HL-60/S4 treated with retinoic acid at 250 ng/mL for 4 days and 3 days (cell line): ENCODE measurements around the gene NEMF.
"Not testable (repeated sequence)": the region's sequence is repeated elsewhere in the genome, so short reads cannot be mapped to it uniquely, and the experiment has no call there.

Experiments used
- in situ Hi-C: fragments of 300-500 bp; cut with MboI; formaldehyde crosslinking; loops from 2 replicates; pipeline ENCODE4 v1.7.0; 2022; ENCODE audit warnings: low sequenced_read_pairs

NEMF gene, protein sequence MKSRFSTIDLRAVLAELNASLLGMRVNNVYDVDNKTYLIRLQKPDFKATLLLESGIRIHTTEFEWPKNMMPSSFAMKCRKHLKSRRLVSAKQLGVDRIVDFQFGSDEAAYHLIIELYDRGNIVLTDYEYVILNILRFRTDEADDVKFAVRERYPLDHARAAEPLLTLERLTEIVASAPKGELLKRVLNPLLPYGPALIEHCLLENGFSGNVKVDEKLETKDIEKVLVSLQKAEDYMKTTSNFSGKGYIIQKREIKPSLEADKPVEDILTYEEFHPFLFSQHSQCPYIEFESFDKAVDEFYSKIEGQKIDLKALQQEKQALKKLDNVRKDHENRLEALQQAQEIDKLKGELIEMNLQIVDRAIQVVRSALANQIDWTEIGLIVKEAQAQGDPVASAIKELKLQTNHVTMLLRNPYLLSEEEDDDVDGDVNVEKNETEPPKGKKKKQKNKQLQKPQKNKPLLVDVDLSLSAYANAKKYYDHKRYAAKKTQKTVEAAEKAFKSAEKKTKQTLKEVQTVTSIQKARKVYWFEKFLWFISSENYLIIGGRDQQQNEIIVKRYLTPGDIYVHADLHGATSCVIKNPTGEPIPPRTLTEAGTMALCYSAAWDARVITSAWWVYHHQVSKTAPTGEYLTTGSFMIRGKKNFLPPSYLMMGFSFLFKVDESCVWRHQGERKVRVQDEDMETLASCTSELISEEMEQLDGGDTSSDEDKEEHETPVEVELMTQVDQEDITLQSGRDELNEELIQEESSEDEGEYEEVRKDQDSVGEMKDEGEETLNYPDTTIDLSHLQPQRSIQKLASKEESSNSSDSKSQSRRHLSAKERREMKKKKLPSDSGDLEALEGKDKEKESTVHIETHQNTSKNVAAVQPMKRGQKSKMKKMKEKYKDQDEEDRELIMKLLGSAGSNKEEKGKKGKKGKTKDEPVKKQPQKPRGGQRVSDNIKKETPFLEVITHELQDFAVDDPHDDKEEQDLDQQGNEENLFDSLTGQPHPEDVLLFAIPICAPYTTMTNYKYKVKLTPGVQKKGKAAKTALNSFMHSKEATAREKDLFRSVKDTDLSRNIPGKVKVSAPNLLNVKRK

DNA sequence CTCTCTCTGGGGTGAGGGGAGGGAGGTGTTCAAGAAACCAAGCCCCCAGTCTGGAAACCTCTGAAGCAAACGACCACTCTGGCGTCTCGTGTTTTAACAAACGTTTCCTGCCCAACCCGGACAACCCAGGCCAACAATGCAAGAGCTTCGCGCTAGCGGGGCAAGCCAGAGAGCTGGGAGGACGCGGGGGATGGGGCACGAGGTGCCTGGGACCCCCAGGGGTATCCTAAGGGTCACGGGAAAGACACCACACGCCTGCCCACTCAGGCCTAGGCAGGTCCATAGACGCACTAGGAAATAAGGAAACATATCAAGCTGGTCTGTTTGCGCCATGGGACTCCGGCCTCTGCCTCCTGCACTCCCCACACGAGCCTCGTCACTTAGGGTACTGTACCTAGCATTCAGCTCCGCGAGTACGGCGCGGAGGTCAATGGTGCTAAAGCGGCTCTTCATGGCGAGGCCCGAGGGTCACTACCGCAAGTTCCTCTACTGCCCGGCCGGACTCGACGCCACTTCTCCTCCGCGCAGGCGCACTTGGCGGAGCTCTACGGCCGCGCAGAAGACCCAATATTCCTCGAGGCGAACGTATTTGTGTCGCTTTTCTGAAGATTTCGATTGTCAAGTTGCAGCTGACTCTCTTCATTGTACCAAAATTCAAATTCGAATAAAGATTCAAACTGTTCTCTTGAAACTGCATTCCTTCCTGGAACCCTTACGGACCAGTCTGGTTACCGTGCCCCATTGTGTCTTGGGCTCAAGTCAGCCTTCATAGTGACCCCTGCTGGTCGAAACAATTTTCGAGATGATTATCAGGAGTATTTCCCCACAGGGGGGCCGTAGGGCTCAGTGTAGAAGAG, at the start of gene NEMF:
TSS of gene NEMF (minus strand) at position 488 of the 857 bp plus-strand sequence. CDS start at position 453, 35 bp downstream.
- in situ Hi-C loops, result loop anchor here (25.0 kb wide), 1 partner anchor 685 kb away; the partner anchor contains the start of gene MAP4K5

DNA sequence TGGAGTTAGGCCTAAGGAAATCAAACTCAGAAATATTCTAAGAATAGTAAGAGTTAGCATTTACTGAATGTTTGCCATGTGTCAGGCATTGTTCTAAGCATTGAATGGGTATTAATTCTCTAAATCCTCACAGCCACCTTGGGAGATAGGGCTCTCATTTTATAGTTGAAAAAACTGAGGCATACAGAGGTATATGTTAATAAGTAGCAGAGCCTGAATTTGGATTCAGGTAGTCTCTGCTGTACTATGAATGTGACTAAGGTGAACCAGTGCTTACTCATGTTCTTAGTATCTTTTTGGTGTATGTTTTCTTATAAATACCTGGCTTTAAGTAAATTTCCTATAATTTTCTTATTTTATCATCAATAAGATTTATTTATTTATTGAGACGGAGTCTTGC, 48.4 kb upstream of the NEMF start:
- in situ Hi-C loops, result no loop called here

DNA sequence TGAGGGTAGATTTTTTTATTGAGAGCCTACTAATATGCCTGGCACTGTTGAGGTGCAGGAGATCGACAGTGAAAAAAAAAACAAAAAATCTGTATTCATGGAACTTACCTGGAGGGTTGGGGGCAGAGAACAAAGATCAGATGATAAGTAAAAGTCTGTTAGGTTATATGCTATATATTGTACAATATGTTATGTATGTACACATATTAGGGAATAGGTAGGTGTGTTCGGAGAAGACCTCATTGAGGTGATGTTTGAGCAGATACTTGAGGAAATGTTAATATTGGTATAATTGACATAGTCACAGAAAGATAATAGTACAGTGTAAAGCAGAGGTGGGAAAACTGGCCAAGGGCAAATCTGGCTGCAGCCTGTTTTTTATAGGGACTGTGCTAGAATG, 45.9 kb upstream of the NEMF start:
- in situ Hi-C loops, result no loop called here

DNA sequence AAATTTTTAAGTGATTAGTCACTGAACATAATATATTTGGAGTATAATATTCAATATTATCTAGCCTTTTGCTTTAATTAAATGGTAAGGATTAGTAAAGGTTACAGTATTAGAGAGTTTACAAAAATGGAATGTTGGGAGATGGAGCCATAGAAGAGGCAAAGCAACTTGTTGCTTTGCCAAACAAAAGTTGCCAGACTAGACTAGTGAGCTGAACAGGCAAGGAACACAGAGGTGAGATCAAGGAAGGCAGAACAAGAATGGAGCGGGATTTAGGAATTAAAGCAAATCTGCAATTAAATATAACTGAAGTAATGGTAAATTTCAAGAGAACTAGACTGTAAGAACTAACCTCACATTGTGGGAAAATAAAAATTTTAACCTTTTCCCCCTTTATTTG, 45.4 kb upstream of the NEMF start:
- in situ Hi-C loops, result no loop called here

DNA sequence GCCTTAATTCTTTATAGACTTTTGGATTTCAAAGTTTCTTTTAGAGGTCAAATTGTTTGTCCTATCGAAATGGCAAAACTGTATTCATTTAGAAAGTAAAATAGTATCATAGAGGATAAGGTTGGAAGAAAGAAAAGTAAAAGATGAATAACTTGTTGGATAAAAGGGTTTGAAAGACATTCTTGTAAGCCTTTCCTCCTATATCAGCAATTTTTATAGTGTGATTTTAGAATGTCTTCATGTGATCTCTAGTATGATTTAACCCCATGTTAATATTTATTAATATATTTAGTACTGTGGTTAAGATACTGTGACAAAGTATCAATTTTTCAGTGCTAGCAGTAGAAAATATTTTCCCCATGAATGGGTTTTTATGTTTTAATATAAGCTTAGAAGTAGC, 44.8 kb upstream of the NEMF start:
- in situ Hi-C loops, result no loop called here

DNA sequence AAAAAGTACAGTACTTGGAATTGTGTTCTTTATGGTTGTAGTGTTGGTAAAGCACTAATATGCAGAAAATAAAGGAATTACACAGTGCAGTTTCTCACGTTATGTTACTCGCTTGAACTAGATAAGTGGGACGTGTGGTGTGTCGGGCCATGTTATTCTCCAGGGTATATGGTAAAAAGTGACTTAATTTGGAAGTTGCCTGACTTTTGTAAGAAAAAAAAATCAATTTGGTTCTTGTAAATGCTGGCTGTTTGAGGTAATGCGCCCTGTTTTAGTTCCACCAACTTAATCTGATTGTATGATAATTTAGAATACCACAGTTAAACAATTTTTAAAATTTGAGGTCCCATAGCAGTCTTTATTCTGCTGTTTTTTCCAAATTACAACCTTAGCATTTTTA, 44.4 kb upstream of the NEMF start:
- in situ Hi-C loops, result no loop called here

DNA sequence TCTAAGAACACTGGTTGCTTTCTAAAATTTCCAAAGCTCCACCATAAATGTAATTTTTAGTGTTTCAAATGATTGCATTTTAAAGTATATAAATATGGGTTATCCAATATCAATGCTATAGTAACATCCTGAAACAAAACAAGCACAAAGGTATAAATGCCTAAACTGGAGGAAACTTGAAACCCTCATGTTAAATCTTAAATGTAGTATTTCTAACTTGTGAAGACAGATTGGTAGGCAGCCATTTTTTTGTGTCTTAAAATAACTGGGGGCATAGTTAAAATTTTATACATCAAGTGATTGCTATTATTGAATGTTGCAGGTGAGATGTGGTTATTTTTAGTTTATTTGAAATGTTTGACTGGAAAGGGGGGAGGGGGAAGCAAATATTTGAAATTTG, 43.7 kb upstream of the NEMF start:
- in situ Hi-C loops, result not testable (repeated sequence)

DNA sequence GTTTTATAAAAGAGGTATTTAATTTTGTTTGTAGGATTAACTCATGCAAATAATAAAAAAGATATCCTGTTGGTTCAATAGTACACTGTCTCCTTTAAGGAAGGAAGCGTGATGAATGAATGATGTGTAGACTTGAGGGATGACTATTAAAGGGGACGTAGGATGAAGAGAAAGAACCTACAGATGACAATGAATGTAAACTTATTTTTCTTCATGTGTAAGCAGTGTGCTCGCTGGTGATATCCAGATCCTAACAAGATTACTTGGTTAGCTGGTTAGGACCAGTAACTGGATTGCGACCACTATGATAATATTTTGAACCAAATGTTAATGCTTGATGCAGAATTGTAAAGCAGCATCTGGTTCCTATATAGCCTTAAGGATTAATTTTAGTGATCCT, 42.9 kb upstream of the NEMF start:
- in situ Hi-C loops, result no loop called here

DNA sequence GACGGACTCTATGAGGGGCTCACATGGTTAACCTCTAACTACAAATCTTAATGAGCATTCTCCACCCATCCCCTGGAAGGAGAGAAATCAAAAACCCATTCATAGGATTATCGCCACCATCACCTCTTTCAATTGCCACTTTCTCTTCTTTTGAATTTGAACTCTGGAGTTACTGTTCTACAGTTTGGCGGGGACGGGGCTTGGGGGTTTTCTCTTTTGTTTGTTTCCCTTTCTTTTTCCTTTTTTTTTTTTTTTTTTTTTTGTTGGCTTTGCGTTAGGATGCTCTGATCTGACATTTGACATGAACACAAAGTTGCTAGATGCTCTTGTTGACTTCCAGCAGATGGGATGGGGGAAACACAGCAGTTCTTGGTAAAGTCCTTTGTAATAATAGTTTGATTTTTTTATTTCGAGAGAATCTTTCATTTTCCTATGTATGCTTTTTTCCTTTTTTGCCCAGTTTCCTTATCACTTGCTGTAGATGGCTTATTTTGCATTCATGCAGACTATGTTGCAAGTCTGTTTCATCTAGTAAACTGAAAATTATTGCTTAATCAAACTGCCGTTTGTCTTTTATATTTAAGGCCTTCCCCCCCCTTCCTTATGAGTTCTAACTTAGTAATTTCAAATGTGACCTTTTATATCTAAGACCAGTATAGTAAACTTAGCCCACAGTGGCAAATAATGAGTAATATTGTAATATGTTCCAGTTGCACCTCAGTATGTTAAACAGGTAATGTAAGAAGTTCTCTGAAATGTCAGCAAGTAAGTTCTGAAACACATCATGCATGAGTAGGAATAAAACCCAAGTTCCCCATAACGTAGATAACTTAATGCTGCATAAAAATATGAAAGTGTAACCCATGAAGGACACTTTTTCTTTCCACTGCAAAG, 41.9 kb upstream of the NEMF start:
- in situ Hi-C loops, result not testable (repeated sequence)

DNA sequence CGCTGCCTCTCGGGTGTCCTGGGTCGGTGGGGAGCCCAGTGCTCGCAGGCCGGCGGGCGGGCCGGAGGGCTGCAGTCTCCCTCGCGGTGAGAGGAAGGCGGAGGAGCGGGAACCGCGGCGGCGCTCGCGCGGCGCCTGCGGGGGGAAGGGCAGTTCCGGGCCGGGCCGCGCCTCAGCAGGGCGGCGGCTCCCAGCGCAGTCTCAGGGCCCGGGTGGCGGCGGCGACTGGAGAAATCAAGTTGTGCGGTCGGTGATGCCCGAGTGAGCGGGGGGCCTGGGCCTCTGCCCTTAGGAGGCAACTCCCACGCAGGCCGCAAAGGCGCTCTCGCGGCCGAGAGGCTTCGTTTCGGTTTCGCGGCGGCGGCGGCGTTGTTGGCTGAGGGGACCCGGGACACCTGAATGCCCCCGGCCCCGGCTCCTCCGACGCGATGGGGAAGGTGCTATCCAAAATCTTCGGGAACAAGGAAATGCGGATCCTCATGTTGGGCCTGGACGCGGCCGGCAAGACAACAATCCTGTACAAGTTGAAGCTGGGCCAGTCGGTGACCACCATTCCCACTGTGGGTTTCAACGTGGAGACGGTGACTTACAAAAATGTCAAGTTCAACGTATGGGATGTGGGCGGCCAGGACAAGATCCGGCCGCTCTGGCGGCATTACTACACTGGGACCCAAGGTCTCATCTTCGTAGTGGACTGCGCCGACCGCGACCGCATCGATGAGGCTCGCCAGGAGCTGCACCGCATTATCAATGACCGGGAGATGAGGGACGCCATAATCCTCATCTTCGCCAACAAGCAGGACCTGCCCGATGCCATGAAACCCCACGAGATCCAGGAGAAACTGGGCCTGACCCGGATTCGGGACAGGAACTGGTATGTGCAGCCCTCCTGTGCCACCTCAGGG, 41.0 kb upstream of the NEMF start:
- in situ Hi-C loops, result no loop called here

DNA sequence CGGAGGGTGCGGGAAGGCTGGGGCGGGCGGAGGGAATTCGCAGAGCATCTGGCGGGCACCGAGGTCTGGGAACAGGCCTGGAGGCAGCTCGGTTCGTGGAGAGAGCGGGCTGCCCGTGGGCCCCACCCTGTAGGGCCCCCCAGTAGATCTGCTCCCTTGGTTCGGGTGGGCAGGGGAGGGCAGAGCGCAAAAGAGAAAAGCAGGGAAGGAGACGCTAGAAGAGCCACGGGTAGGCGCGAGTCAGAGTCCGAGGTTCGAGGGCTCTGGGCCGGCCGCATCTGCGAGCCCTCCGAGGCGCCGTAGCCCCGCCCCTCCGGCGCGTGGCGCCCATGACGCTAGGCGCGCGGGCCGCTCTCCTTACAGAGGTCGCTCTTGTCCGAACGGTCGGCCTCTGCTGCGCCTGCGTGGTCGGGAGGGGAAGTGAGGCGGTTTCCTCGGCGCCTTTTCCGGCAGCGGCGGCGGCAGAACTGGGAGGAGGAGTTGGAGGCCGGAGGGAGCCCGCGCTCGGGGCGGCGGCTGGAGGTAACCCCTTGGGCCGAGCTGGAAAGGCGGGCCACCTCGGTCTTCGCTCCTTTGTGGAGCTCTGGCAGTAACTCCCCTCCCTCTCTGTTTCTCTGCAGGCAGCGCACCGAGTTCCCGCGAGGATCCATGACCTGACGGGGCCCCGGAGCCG, 40.2 kb upstream of the NEMF start, which contains the start of gene ARF6:
TSS of gene ARF6 (plus strand) at position 447 of the 673 bp plus-strand sequence. CDS start 655 bp downstream, outside the sequence.
- in situ Hi-C loops, result no loop called here

DNA sequence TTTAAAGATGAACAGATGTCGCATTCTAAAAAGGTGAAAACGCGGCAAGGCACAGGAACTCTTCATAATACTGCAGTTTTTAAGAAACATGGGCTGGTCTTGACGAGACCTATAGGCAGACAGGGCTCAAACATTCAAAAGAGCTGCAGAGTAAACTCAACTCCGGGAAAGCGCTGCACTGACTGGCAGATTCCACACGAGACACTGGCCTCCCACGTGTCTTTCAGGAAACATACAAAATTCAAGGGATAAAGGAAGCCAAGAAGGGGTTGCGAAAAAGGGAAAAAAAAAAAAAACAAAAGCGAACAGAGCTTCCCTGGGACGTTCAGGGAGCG, 39.7 kb upstream of the NEMF start:
- in situ Hi-C loops, result no loop called here

DNA sequence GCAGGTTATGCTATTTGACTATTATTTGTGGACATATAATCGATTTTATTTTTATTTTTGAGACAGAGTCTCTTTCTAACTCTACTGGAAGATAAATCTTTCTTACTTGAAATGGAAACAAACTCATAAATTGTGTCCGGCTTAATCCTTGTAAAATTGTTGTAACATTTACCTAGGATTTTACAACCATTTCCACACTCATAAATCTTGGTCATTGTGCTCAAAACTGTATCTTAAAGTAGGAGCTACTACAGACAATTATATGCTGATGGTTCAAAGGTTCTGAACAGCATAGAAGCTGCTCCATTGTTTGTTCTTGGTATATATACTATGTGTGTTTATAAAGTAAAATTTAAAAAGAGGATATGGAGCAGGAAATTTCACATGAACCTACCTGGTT, 35.7 kb upstream of the NEMF start:
- in situ Hi-C loops, result loop anchor here (10.0 kb wide), 1 partner anchor 207 kb away; no protein-coding TSS in a partner anchor

DNA sequence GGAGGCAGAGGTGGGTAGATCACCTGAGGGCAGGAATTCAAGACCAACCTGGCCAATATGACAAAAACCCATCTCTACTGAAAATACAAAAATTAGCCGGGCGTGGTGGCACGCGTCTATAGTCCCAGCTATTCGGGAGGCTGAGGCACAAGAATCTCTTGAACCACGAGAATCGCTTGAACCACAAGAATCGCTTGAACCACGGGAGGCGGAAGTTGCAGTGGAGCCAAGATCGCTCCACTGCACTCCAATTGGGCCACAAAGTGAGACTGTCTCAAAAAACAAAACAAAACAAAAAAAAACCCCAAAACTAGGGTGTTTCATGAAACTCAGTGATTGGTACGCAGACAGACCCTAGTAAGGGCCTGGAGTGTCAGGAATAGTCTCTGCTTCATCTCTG, 33.9 kb upstream of the NEMF start:
- in situ Hi-C loops, result loop anchor here (10.0 kb wide), 1 partner anchor 208 kb away; no protein-coding TSS in a partner anchor

DNA sequence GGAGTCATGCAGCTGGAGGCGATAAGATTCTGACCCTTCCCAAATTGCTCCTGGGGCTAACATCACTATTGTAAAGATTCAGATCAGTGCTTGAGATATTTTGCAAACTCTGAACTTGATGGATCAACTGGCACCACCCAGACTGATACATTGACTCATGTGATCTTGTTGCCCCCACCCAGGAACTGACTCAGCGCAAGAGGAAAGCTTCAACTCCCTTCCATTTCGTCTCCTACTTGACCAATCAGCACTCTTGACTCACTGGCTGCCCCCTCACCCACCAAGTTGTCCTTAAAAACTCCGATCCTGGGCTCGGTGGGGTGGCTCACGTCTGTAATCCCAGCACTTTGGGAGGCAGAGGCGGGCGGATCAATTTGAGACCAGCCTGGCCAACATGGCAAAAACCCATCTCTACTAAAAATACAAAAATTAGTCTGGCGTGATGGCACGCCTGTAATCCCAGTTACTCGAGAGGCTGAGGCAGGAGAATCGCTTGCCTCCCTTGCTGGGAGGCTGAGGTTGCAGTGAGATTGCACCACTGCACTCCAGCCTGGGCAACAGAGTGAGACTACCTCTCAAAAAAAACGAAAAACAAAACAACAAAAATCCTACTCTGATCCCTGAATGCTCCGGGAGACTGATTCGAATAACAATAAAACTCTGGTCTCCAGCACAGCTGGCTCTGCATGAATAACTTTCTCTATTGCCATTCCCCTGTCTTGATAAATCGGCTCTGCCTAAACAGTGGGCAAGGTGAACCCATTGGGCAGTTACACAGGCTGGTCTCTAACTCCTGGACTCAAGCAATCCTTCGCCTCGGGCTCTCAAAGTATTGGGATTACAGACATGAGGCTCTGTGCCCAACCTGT, 30.5 kb upstream of the NEMF start:
- in situ Hi-C loops, result loop anchor here (10.0 kb wide), 1 partner anchor 212 kb away; no protein-coding TSS in a partner anchor

DNA sequence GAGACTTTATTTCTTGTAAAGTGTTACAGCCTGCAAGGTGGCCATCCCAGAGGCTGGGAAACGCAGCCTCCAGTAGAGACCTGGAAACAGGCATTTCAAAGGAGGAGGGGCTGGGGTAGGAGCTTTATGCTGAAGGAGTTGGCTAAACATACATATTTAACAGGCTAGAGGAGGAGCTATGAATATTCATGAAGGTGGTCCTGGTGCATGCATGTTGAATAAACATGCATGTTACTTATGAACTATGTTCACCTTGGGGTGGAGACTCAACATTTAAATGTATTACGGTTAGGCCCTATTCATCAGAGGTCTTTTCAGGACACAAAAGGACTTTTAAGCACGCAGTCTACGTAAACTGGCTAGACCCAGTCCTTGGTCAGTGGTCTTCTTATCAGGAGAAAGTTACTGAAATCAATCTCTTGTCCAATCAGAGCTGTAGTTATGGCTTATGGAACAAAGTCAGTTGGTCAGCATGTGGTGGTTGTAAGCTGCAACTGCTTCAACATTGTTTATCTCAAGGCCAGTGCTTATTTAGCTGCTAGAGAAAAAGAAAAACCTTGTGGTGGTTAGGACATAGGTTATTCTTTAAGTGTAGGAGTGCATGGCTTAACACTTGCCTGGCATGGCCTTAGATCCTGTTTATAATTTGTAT, 28.9 kb upstream of the NEMF start:
- in situ Hi-C loops, result loop anchor here (10.0 kb wide), 1 partner anchor 213 kb away; no protein-coding TSS in a partner anchor
